ENCODE measurements around the gene MSX2. TPM values are rescaled to one million over a fixed set of nuclear protein-coding genes. Genes with fewer than 3 reads are reported as not detected.

MSX2 gene
- polyA plus RNA-seq, 2 donors: 0.55 to 0.56 TPM

DNA sequence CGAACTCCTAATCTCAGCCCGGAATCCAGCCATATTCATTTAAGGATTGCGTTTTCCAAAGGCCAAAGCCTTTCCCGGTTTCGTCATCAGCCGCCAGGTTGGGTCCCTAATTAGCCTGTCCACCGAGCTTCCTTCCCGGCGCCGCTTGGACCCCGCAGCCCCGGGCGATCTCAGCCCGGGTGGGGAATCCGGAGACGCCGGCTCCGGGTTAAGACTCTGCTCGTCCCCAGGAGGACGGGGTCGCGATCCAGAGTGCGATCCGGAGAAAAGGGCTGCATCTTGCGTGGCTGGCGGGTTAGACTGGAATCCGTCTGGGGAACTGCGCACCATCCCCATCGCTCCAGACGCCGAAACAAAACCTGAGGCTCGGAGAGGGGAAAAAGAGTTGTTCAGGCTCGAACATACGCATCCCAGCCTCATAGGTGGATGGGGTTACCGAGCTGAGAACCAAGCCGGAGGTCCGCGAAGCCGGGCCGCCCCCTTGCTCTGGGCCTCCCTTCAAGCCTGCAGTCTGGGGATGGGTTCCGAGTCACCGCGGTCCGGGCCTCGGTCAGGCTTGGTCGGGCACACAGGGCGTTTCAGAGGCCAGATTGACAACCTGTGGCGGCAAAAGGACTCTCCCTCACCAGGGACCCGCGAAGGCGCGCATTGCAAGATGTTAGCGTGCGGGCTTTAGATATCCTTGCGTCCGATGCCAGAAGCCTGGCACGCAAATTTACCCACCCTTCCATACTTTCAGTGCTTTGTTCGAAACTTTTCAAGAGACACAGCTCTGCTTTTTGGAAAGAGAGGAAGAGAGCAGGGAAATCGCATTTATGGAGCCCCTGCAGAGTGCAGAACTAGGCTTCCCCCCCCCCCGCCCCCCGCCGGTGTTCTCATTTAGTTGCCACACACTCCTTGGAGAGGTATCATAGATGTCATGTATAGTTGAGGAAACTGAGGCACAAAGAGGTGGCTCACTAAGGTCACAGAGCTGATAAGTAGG is 7.9 kb downstream of the MSX2 start:
- peaks cover 0 to 2% of the 10 kb centered on the region in 2 donors for H3K36me3 ChIP-seq (ENCODE audit: control insufficient read depth in 2 of 2, insufficient read depth in 2 of 2, low read length in 1 of 2)
- no peak overlapping the region for H3K4me3 ChIP-seq (ENCODE audit: low read depth in 1 of 2, low read length in 2 of 2)
- no peak overlapping the region for H3K27ac ChIP-seq (ENCODE audit: low read depth in 2 of 2, low read length in 1 of 2)
- peaks cover 0 to 2% of the 10 kb centered on the region in 2 donors for H3K4me1 ChIP-seq (ENCODE audit: control insufficient read depth in 2 of 2, insufficient read depth in 2 of 2, low read length in 1 of 2)
- H3K27me3 ChIP-seq (ENCODE audit: control insufficient read depth in 1 of 2, insufficient read depth in 2 of 2, low read length in 2 of 2): peaks cover under 1 to 7% of the 10 kb centered on the region in 2 donors
- WGBS, 2 donors: 21 to 33% methylated on average over 62 of the region's 62 CpGs
- H3K9me3 ChIP-seq (ENCODE audit: control insufficient read depth in 2 of 2, insufficient read depth in 1 of 2, low read depth in 1 of 2, low read length in 1 of 2): no peaks in the 10 kb centered on the region

DNA sequence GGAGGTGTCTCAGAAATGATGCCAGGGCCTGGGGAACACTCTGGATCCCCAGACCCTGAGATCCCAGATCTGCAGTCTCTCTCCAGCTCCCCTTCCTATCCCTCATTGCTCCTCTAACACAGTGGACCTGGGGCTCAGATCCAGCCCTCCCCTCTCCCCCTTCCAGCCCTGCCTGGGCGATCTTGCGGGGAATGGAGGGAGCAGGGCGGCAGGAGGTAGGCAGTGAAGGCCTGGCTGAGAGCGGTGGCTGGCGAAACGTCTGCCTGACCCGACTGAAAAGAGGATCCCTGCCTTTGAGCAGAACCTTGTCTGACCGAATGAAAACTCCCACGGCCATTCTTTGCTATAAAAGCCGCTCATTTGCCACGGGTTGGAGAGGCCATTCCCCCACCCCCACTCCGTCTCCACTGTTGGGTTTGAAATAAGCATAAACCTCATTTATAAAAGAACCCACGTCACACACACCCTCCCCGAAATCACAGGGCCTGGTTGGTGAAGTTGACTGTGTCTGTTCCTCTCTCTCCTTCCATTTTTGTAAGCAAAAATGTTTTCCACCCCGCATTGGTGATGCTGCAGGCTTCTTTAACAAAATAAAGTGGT is 8.8 kb downstream of the MSX2 start:
- WGBS, 2 donors: 42 to 55% methylated on average over 13 to 15 of the region's 15 CpGs
- peaks cover 0 to 7% of the 10 kb centered on the region in 2 donors for H3K27me3 ChIP-seq (ENCODE audit: control insufficient read depth in 1 of 2, insufficient read depth in 2 of 2, low read length in 2 of 2)
- H3K27ac ChIP-seq (ENCODE audit: low read depth in 2 of 2, low read length in 1 of 2): no peak overlapping the region

DNA sequence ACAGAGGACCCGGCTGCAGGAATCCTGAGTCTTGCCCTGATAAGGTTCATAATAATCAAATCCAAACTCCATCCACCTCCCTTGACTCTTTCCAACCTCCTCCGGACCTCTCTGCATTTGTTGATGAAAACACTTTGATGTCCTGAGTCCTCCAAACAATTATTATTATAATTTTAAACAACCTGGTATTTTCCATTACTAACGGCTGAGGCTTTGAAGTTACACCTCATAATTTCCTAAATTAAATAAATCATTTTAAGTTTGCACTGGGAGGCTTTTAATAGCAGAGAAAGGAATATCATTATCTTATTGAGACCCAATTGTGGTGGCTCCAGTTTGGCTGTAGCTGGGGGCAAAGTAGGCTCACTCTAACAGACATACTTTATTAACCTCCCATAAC is 9.5 kb downstream of the MSX2 start:
- Histone ChIP-seq H3K27me3 (ENCODE audit: control insufficient read depth in 1 of 2, insufficient read depth in 2 of 2, low read length in 2 of 2) (peaks cover 0 to 7% of the 10 kb centered on the region in 2 donors), H3K4me1 (ENCODE audit: control insufficient read depth in 2 of 2, insufficient read depth in 2 of 2, low read length in 1 of 2) (peaks cover 0 to 3% of the 10 kb centered on the region in 2 donors), H3K27ac (ENCODE audit: low read depth in 2 of 2, low read length in 1 of 2) (no peak overlapping the region), H3K36me3 (ENCODE audit: control insufficient read depth in 2 of 2, insufficient read depth in 2 of 2, low read length in 1 of 2) (peaks cover 0 to 2% of the 10 kb centered on the region in 2 donors), H3K4me3 (ENCODE audit: low read depth in 1 of 2, low read length in 2 of 2) (no peak overlapping the region), H3K9me3 (ENCODE audit: control insufficient read depth in 2 of 2, insufficient read depth in 1 of 2, low read depth in 1 of 2, low read length in 1 of 2) (no peaks in the 10 kb centered on the region)
- WGBS, 2 donors: 37 to 44% methylated on average over 3 of the region's 3 CpGs

More for the DNA sequence above, 8.8 kb downstream of the MSX2 start:
- Histone ChIP-seq H3K36me3 (ENCODE audit: control insufficient read depth in 2 of 2, insufficient read depth in 2 of 2, low read length in 1 of 2) (peaks cover 0 to 2% of the 10 kb centered on the region in 2 donors), H3K9me3 (ENCODE audit: control insufficient read depth in 2 of 2, insufficient read depth in 1 of 2, low read depth in 1 of 2, low read length in 1 of 2) (no peaks in the 10 kb centered on the region), H3K4me1 (ENCODE audit: control insufficient read depth in 2 of 2, insufficient read depth in 2 of 2, low read length in 1 of 2) (peaks cover 0 to 3% of the 10 kb centered on the region in 2 donors), H3K4me3 (ENCODE audit: low read depth in 1 of 2, low read length in 2 of 2) (no peak overlapping the region)

DNA sequence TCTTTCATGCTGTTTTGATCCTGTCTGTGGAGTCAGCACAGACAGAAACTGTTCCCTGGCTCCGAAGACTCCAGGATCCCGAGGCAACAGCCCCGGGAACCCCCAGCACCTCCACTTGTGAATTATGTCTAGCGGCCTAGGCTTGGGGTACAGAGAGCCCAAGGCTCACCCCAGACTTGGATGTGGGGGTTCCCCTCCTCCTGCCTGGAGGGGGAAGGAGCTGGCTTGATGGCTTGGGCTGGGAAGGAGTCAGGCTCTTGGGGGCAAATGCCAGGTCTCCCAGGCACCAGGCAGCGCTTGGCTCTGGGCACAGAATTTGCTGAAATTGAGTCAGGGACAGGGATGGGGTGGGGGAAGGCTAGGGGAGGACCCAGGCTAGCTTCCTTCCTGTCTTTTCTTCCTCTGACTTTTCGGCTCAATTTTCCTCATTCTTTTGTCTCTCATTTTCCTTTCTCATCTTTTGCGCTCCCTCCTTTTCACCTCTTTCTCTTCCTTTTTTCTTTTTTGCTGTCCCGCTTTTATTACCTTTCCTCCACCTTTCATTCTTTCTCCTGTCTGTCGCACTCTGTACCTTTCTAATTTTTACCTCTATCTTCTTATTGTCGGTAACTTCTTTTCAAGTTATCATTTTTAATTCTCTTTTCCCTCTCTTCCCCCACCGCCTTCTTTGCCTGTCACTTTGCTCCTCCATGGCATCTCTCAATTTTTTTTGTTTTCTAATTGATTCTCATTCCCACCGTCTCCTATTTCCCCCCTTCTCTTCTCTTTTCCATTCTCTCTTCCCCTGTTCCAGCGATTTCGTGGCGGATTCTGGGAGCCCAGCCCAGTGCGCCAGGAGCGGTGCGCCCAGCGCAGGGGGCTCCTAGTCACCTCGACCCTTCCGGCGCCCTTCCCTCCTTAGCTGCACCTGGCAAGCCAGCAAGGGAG is 10.5 kb downstream of the MSX2 start:
- peaks cover 0 to 7% of the 10 kb centered on the region in 2 donors for H3K27me3 ChIP-seq (ENCODE audit: control insufficient read depth in 1 of 2, insufficient read depth in 2 of 2, low read length in 2 of 2)
- H3K4me3 ChIP-seq (ENCODE audit: low read depth in 1 of 2, low read length in 2 of 2): no peak overlapping the region
- no peak overlapping the region for H3K27ac ChIP-seq (ENCODE audit: low read depth in 2 of 2, low read length in 1 of 2)
- no peaks in the 10 kb centered on the region for H3K36me3 ChIP-seq (ENCODE audit: control insufficient read depth in 2 of 2, insufficient read depth in 2 of 2, low read length in 1 of 2)
- H3K9me3 ChIP-seq (ENCODE audit: control insufficient read depth in 2 of 2, insufficient read depth in 1 of 2, low read depth in 1 of 2, low read length in 1 of 2): no peaks in the 10 kb centered on the region
- H3K4me1 ChIP-seq (ENCODE audit: control insufficient read depth in 2 of 2, insufficient read depth in 2 of 2, low read length in 1 of 2): peaks cover 0 to 3% of the 10 kb centered on the region in 2 donors
- WGBS, 2 donors: 13 to 24% methylated on average over 22 of the region's 22 CpGs

DNA sequence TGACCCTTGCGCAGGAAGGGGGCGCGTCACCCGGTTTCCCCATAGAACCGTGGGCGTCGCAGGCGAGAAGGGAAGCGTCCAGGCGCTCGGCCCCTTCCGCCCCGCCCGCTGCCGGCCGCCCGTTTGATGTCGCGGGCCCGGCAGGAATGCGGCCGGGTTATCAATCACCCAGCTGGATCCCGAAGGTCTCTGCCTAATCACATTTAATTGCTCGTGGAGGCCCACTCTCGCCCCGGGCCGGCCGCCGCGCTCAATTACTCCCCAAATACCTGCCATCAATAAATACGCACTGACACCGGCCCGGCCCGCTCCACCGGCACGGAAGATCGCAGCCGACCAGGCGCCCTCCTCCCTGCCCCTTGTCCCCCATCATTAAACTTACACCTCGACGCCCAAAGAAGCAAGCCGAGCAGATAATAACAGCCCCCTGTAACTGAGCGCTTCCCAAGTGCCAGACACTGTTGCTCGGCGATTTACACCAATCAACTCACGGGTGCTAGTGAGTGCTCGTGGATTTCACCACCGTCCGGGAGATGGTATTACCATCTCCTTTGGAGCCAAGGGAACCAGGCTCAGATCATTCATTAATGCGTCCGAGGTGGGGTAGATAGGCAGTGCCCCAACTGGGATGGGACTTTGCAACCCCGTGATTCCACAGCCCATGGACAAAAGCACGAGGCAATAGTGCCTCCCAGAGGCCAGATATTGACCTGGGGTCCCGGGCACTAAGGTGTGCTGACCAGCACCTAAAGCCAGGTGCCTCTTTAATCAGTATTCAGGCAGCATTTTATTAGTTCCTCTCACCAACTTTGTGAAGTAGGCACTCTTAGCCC is 11.3 kb downstream of the MSX2 start:
- H3K27ac ChIP-seq (ENCODE audit: low read depth in 2 of 2, low read length in 1 of 2): no peak overlapping the region
- H3K36me3 ChIP-seq (ENCODE audit: control insufficient read depth in 2 of 2, insufficient read depth in 2 of 2, low read length in 1 of 2): no peaks in the 10 kb centered on the region
- H3K9me3 ChIP-seq (ENCODE audit: control insufficient read depth in 2 of 2, insufficient read depth in 1 of 2, low read depth in 1 of 2, low read length in 1 of 2): no peaks in the 10 kb centered on the region
- H3K27me3 ChIP-seq (ENCODE audit: control insufficient read depth in 1 of 2, insufficient read depth in 2 of 2, low read length in 2 of 2): peaks cover 0 to 7% of the 10 kb centered on the region in 2 donors
- no peak overlapping the region for H3K4me3 ChIP-seq (ENCODE audit: low read depth in 1 of 2, low read length in 2 of 2)
- H3K4me1 ChIP-seq (ENCODE audit: control insufficient read depth in 2 of 2, insufficient read depth in 2 of 2, low read length in 1 of 2): peaks cover 0 to 3% of the 10 kb centered on the region in 2 donors
- WGBS, 2 donors: 2 to 4% methylated on average over 54 of the region's 54 CpGs

DNA sequence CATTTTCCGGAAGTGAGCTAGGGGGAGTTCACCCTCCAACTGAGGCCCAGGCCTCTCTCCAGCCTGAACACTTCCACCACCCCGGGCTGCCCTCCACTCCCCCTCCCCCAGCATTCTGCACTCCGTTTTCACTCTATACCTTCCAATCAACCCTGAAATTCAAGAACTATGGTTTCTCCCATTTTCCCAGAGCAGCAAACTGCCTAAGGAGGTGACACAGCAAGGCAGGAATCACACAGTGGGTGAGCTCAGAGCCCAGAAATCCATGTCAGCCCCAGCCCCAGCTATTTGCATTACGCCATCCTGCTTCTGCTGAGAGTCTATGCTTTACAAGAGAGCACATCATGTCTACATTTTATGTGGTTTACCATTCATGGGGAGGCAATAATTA is 11.9 kb downstream of the MSX2 start:
- Histone ChIP-seq H3K4me1 (ENCODE audit: control insufficient read depth in 2 of 2, insufficient read depth in 2 of 2, low read length in 1 of 2) (peaks cover 0 to 3% of the 10 kb centered on the region in 2 donors), H3K27ac (ENCODE audit: low read depth in 2 of 2, low read length in 1 of 2) (no peak overlapping the region), H3K27me3 (ENCODE audit: control insufficient read depth in 1 of 2, insufficient read depth in 2 of 2, low read length in 2 of 2) (peaks cover 0 to 7% of the 10 kb centered on the region in 2 donors), H3K9me3 (ENCODE audit: control insufficient read depth in 2 of 2, insufficient read depth in 1 of 2, low read depth in 1 of 2, low read length in 1 of 2) (no peaks in the 10 kb centered on the region), H3K36me3 (ENCODE audit: control insufficient read depth in 2 of 2, insufficient read depth in 2 of 2, low read length in 1 of 2) (no peaks in the 10 kb centered on the region), H3K4me3 (ENCODE audit: low read depth in 1 of 2, low read length in 2 of 2) (no peak overlapping the region)
- 42 to 46% methylated on average over 4 of the region's 4 CpGs for WGBS, 2 donors

DNA sequence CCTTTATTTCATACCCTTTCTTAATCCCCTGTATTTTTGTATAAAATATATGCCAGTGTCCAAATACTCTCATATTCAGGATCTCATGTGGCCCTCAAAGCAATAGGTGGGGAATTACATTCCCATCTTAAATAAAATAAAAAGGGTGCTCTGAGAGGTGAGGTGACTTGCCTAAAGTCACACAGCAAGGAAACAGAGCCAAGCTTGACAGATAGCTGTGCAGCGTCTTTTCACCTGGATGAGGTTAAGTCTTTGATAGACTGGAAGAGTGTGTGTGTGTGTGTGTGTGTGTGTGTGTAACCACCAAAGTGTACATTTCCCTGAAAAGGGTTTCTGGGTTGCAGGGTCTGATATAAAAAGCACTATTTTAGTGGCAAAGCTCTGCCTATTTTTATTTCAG is 12.4 kb downstream of the MSX2 start:
- no peaks in the 10 kb centered on the region for H3K36me3 ChIP-seq (ENCODE audit: control insufficient read depth in 2 of 2, insufficient read depth in 2 of 2, low read length in 1 of 2)
- H3K9me3 ChIP-seq (ENCODE audit: control insufficient read depth in 2 of 2, insufficient read depth in 1 of 2, low read depth in 1 of 2, low read length in 1 of 2): no peaks in the 10 kb centered on the region
- no peak overlapping the region for H3K4me3 ChIP-seq (ENCODE audit: low read depth in 1 of 2, low read length in 2 of 2)
- no peak overlapping the region for H3K27ac ChIP-seq (ENCODE audit: low read depth in 2 of 2, low read length in 1 of 2)
- WGBS, 2 donors: 66 to 77% methylated on average over 1 of the region's 1 CpG
- peaks cover 0 to 7% of the 10 kb centered on the region in 2 donors for H3K27me3 ChIP-seq (ENCODE audit: control insufficient read depth in 1 of 2, insufficient read depth in 2 of 2, low read length in 2 of 2)
- peaks cover 0 to 3% of the 10 kb centered on the region in 2 donors for H3K4me1 ChIP-seq (ENCODE audit: control insufficient read depth in 2 of 2, insufficient read depth in 2 of 2, low read length in 1 of 2)

DNA sequence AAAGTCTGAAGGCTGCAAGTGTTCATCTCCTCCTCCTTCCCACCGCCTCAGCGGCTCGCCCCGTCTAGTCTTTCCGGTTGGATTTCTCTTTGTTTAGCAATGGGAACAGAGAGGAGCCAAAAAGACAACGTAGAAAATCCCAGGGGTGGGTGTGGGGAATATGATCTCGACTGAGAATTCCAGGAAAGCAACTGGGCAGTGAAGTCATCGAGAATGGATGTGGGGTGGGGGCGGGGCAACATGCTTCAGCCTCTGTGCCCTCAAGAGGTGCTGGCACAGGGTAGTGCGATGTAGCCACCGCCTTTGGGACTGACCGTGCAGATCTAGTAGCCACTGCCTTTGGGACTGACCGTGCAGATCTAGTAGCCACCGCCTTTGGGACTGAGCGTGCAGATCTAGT is 12.9 kb downstream of the MSX2 start:
- Histone ChIP-seq H3K27ac (ENCODE audit: low read depth in 2 of 2, low read length in 1 of 2) (no peak overlapping the region), H3K36me3 (ENCODE audit: control insufficient read depth in 2 of 2, insufficient read depth in 2 of 2, low read length in 1 of 2) (no peaks in the 10 kb centered on the region), H3K27me3 (ENCODE audit: control insufficient read depth in 1 of 2, insufficient read depth in 2 of 2, low read length in 2 of 2) (peaks cover 0 to 5% of the 10 kb centered on the region in 2 donors), H3K9me3 (ENCODE audit: control insufficient read depth in 2 of 2, insufficient read depth in 1 of 2, low read depth in 1 of 2, low read length in 1 of 2) (no peaks in the 10 kb centered on the region), H3K4me1 (ENCODE audit: control insufficient read depth in 2 of 2, insufficient read depth in 2 of 2, low read length in 1 of 2) (peaks cover 0 to 3% of the 10 kb centered on the region in 2 donors), H3K4me3 (ENCODE audit: low read depth in 1 of 2, low read length in 2 of 2) (no peak overlapping the region)
- WGBS, 2 donors: 38 to 40% methylated on average over 15 of the region's 15 CpGs
